HCT116 (cell line): ENCODE results near the gene PIAS2. TPM values are rescaled to one million over a fixed set of nuclear protein-coding genes. Genes with fewer than 3 reads are reported as not detected.

Experiments
- ATAC-seq: fragments of 200-7000 bp; cut with Tn5 transposase; 2 replicates; pipeline ENCODE4 v1.9.1; 2020; ENCODE audit warnings: mild to moderate bottlenecking, moderate library complexity
- BruUV-seq: library from RNA; stranded (reverse); fragments of 400-500 nt; replicated peaks from 2 replicates; lab custom pipeline; 2021; lab: Mats Ljungman, UMichigan
- CTCF ChIA-PET: fragments of 300-600 bp; sonication (Branson Sonifier 250); formaldehyde crosslinking; loops from one replicate; lab custom pipeline; 2021; ENCODE audit warnings: antibody characterized with exemption; lab: Charles Lee
- POLR2A ChIA-PET: fragments of 300-600, 350-600 bp; sonication (Branson Sonifier 250); formaldehyde crosslinking; loops from one replicate; lab custom pipeline; 2021; ENCODE audit warnings: antibody characterized with exemption; lab: Charles Lee
- RAD21 ChIA-PET, 2 experiments: fragments of 300-600 bp; sonication (Branson Sonifier 250); formaldehyde crosslinking; loops; one replicate each; lab custom pipeline; 2023; ENCODE audit warnings: low total read pairs in 2 of 2; ENCODE audit not compliant: uncharacterized antibody in 2 of 2, unreplicated experiment in 2 of 2, low non-redundant PET in 1 of 2; lab: Charles Lee
- DNase-seq: peaks from one replicate; pipeline ENCODE4 v3.0.0-alpha.2; 2010; ENCODE audit warnings: low read depth, low spot score
- H2AFZ ChIP-seq: fragments of 200-600 bp; shearing (Covaris generic), sonication (generic); 2 replicates; pipeline ENCODE4 v1.6.1; 2017; ENCODE audit warnings: low read depth, mixed run types, mixed read lengths, antibody characterized with exemption, low read length; ENCODE audit not compliant: poor library complexity, severe bottlenecking
- H3K27ac ChIP-seq: 2 replicates; pipeline ENCODE4 v1.5.1; 2012; ENCODE audit warnings: low read depth, low read length
- H3K27me3 ChIP-seq: fragments of 200-600 bp; sonication (generic); 2 replicates; pipeline ENCODE4 v1.6.1; 2016; ENCODE audit warnings: mixed run types, low read length, mixed read lengths; ENCODE audit not compliant: insufficient read depth
- H3K36me3 ChIP-seq, 2 experiments: fragments of 200-500 bp in 1 of 2; fragments of 200-600 bp in 1 of 2; sonication (Bioruptor generic) in 1 of 2; sonication (generic) in 1 of 2; 2 replicates each; pipeline versions ENCODE4 v1.5.1 to v1.6.1; 2014 to 2016; ENCODE audit warnings: low read length in 2 of 2, inconsistent platforms in 1 of 2, mixed read lengths in 1 of 2, mixed run types in 1 of 2; ENCODE audit not compliant: insufficient read depth in 2 of 2, control insufficient read depth in 1 of 2
- H3K4me1 ChIP-seq, 2 experiments: fragments of 200-600 bp in 1 of 2; sonication (generic) in 1 of 2; 2 replicates each; pipeline versions ENCODE4 v1.5.1 to v1.6.1; 2012 to 2017; ENCODE audit warnings: low read length in 2 of 2, inconsistent platforms in 1 of 2, mild to moderate bottlenecking in 1 of 2, mixed read lengths in 1 of 2, mixed run types in 1 of 2, moderate library complexity in 1 of 2; ENCODE audit not compliant: insufficient read depth in 2 of 2, control insufficient read depth in 1 of 2
- H3K4me2 ChIP-seq: fragments of 200-600 bp; sonication (generic); 2 replicates; pipeline ENCODE4 v1.6.1; 2017; ENCODE audit warnings: mixed run types, low read length, mixed read lengths
- H3K4me3 ChIP-seq, 2 experiments: fragments of 200-600 bp in 1 of 2; sonication (generic) in 1 of 2; replicated peaks in 1 of 2; 2 replicates each; pipeline ENCODE4 v1.5.1; 2011 to 2016; ENCODE audit warnings: low read length in 2 of 2, control low read depth in 1 of 2, low read depth in 1 of 2, mild to moderate bottlenecking in 1 of 2, mixed read lengths in 1 of 2, mixed run types in 1 of 2
- H3K79me2 ChIP-seq: fragments of 200-600 bp; sonication (generic); 2 replicates; pipeline ENCODE4 v1.6.1; 2017; ENCODE audit warnings: mild to moderate bottlenecking, mixed run types, low read length, moderate library complexity, mixed read lengths; ENCODE audit not compliant: insufficient read depth
- H3K9ac ChIP-seq: fragments of 200-600 bp; sonication (generic); 2 replicates; pipeline ENCODE4 v1.6.1; 2016; ENCODE audit warnings: low read length, mixed read lengths
- H3K9me2 ChIP-seq: fragments of 200-600 bp; sonication (generic), shearing (Covaris generic); 2 replicates; pipeline ENCODE4 v1.6.1; 2017; ENCODE audit warnings: mixed run types, mild to moderate bottlenecking, moderate library complexity; ENCODE audit not compliant: insufficient read depth
- H3K9me3 ChIP-seq, 2 experiments: fragments of 200-500 bp in 1 of 2; fragments of 200-600 bp in 1 of 2; sonication (Bioruptor generic) in 1 of 2; sonication (generic) in 1 of 2; 2 replicates each; pipeline ENCODE4 v1.6.1; 2014 to 2017; ENCODE audit warnings: low read length in 2 of 2, mixed read lengths in 2 of 2, inconsistent platforms in 1 of 2, low read depth in 1 of 2, mild to moderate bottlenecking in 1 of 2, mixed run types in 1 of 2, moderate library complexity in 1 of 2; ENCODE audit not compliant: control insufficient read depth in 1 of 2, insufficient read depth in 1 of 2
- H4K20me1 ChIP-seq: fragments of 200-600 bp; sonication (generic), shearing (Covaris generic); 2 replicates; pipeline ENCODE4 v1.6.1; 2017; ENCODE audit warnings: mixed run types, mild to moderate bottlenecking, moderate library complexity; ENCODE audit not compliant: insufficient read depth
- ATF3 ChIP-seq: IDR thresholded peaks from 2 replicates; pipeline ENCODE4 v1.6.1; 2012
- CEBPB ChIP-seq: IDR thresholded peaks from 2 replicates; pipeline ENCODE4 v1.6.1; 2012; ENCODE audit warnings: low read depth
- EGR1 ChIP-seq: IDR thresholded peaks from 2 replicates; pipeline ENCODE4 v1.6.1; 2012; ENCODE audit warnings: low read depth
- ELF1 ChIP-seq: IDR thresholded peaks from 2 replicates; pipeline ENCODE4 v1.6.1; 2012; ENCODE audit warnings: low read depth, borderline replicate concordance
- EZH2 ChIP-seq: fragments of 200-600 bp; sonication (generic); IDR thresholded peaks from 2 replicates; pipeline ENCODE4 v1.6.1; 2017; ENCODE audit warnings: antibody characterized with exemption, mixed run types
- EZH2phosphoT487 ChIP-seq: fragments of 200-600 bp; IDR thresholded peaks from 2 replicates; pipeline ENCODE4 v1.6.1; 2018; ENCODE audit warnings: antibody characterized with exemption, borderline replicate concordance
- JUND ChIP-seq: IDR thresholded peaks from 2 replicates; pipeline ENCODE4 v1.6.1; 2012
- MAX ChIP-seq: IDR thresholded peaks from 2 replicates; pipeline ENCODE4 v1.6.1; 2012
- POLR2A ChIP-seq: IDR thresholded peaks from 2 replicates; pipeline ENCODE4 v1.7.0; 2011; ENCODE audit warnings: borderline replicate concordance; ENCODE audit not compliant: insufficient read depth, insufficient read length; ENCODE audit errors: extremely low read depth
- POLR2AphosphoS5 ChIP-seq: IDR thresholded peaks from 2 replicates; pipeline ENCODE4 v1.6.1; 2011; ENCODE audit warnings: mild to moderate bottlenecking, low read depth, low read length, moderate library complexity
- REST ChIP-seq: IDR thresholded peaks from 2 replicates; pipeline ENCODE4 v1.6.1; 2012; ENCODE audit warnings: low read depth
- SIN3A ChIP-seq: IDR thresholded peaks from 2 replicates; pipeline ENCODE4 v1.6.1; 2012; ENCODE audit warnings: low read depth
- SRF ChIP-seq: IDR thresholded peaks from 2 replicates; pipeline ENCODE4 v1.6.1; 2012; ENCODE audit warnings: low read depth
- TCF7L2 ChIP-seq: IDR thresholded peaks from 2 replicates; pipeline ENCODE4 v1.7.0; 2011; ENCODE audit warnings: borderline replicate concordance, inconsistent platforms; ENCODE audit not compliant: insufficient read depth, insufficient read length; ENCODE audit errors: extremely low read depth
- YY1 ChIP-seq: IDR thresholded peaks from 2 replicates; pipeline ENCODE4 v1.6.1; 2011; ENCODE audit warnings: low read length, low read depth, moderate library complexity, mild to moderate bottlenecking; ENCODE audit not compliant: insufficient replicate concordance; ENCODE audit errors: extremely low read depth
- ZFX ChIP-seq: fragments of 450-650 bp; IDR thresholded peaks from 2 replicates; pipeline ENCODE4 v1.6.1; 2017
- ZNF274 ChIP-seq: fragments of 200-500 bp; sonication (Bioruptor generic); IDR thresholded peaks from 2 replicates; pipeline ENCODE4 v1.6.1; 2014; ENCODE audit warnings: mild to moderate bottlenecking, low read depth, low read length, inconsistent platforms
- intact Hi-C: fragments of 100-400 bp; cut with micrococcal nuclease; formaldehyde crosslinking; loops from 2 replicates; pipeline ENCODE4 v1.10.0; 2022
- total RNA-seq: library from RNA; stranded (reverse); gene quantifications from one replicate; pipeline ENCODE4 v1.2.1, GENCODE V29; 2021; ENCODE audit not compliant: unreplicated experiment
- TF ChIP-seq, protein P1 (sequence below), 3 experiments: fragments of 200-600 bp in 1 of 3; sonication (generic) in 1 of 3; IDR thresholded peaks in 2 of 3; conservative IDR thresholded peaks in 1 of 3; 2 replicates each; pipeline ENCODE4 v1.5.1; 2012 to 2017; ENCODE audit warnings: low read depth in 2 of 3, low read length in 2 of 3, antibody characterized with exemption in 1 of 3, borderline replicate concordance in 1 of 3, control low read depth in 1 of 3, mild to moderate bottlenecking in 1 of 3, mixed read lengths in 1 of 3, mixed run types in 1 of 3, moderate library complexity in 1 of 3; ENCODE audit not compliant: insufficient read depth in 1 of 3

Gene PIAS2
- total RNA-seq, 1 experiment from 2014 or later: 31.7 TPM

- Histone ChIP-seq H3K4me1 (no peaks in the 10 kb centered on the region), H3K4me3 (no peak overlapping the region), H3K36me3 (no peaks in the 10 kb centered on the region), H3K9me2 (no peaks in the 10 kb centered on the region), H2AFZ (no peak overlapping the region), H4K20me1 (no peaks in the 10 kb centered on the region), H3K9me3 (no peaks in the 10 kb centered on the region), H3K27ac (no peak overlapping the region), H3K27me3 (peaks cover 10% of the 10 kb centered on the region; the same call in 1 of the 2 replicates), H3K4me2 (no peak overlapping the region), H3K9ac (no peak overlapping the region), H3K79me2 (no peaks in the 10 kb centered on the region)
- POLR2A ChIA-PET: no interaction called here
- no peak for DNase-seq
- BruUV-seq: no TSS peak
- no peak for TF ChIP-seq ATF3
- no peak for TF ChIP-seq ZFX
- no peak for TF ChIP-seq ZNF274
- TF ChIP-seq EZH2phosphoT487: no peak
- TF ChIP-seq POLR2AphosphoS5: no peak
- TF ChIP-seq JUND: no peak
- TF ChIP-seq ELF1: no peak
- TF ChIP-seq, protein P1, sequence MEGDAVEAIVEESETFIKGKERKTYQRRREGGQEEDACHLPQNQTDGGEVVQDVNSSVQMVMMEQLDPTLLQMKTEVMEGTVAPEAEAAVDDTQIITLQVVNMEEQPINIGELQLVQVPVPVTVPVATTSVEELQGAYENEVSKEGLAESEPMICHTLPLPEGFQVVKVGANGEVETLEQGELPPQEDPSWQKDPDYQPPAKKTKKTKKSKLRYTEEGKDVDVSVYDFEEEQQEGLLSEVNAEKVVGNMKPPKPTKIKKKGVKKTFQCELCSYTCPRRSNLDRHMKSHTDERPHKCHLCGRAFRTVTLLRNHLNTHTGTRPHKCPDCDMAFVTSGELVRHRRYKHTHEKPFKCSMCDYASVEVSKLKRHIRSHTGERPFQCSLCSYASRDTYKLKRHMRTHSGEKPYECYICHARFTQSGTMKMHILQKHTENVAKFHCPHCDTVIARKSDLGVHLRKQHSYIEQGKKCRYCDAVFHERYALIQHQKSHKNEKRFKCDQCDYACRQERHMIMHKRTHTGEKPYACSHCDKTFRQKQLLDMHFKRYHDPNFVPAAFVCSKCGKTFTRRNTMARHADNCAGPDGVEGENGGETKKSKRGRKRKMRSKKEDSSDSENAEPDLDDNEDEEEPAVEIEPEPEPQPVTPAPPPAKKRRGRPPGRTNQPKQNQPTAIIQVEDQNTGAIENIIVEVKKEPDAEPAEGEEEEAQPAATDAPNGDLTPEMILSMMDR (IDR thresholded peaks at IDR 0.05 in 2 of 3, conservative IDR thresholded peaks at IDR 0.05 in 1 of 3; ENCODE audit: borderline replicate concordance in 1 of 3, insufficient read depth in 1 of 3, low read depth in 2 of 3, low read length in 2 of 3): no peak
- no peak for TF ChIP-seq CEBPB
- no peak for TF ChIP-seq REST
- TF ChIP-seq YY1: no peak
- TF ChIP-seq SIN3A: no peak
- no peak for TF ChIP-seq EGR1
- no peak for TF ChIP-seq EZH2
- TF ChIP-seq TCF7L2: no peak
- no peak for TF ChIP-seq SRF
- no peak for TF ChIP-seq MAX
- TF ChIP-seq POLR2A: no peak
- CTCF ChIA-PET: no interaction called here
- ATAC-seq: no peak
- intact Hi-C loops: no loop called here
- RAD21 ChIA-PET: no interaction called here
These were observed 161.2 kb downstream of the PIAS2 start for GRCh38 chr18:46756025-46756558.
